Liver (tissue), 9 donors: Measurements from ENCODE around the gene ERMAP. TPM values are rescaled to one million over a fixed set of nuclear protein-coding genes. Genes with fewer than 3 reads are reported as not detected.

ENCODE experiments used
- DNase-seq: peaks from one replicate; pipeline ENCODE4 v3.0.0-alpha.2; 2017; ENCODE audit warnings: low spot score
- H3K27ac ChIP-seq, 2 donors: one replicate each; pipeline ENCODE4 v1.7.0; 2013; ENCODE audit warnings: inconsistent platforms in 2 of 2, low read length in 2 of 2, control low read depth in 1 of 2, low read depth in 1 of 2, mild to moderate bottlenecking in 1 of 2
- H3K27me3 ChIP-seq, 4 donors: one replicate each; pipeline versions ENCODE4 v1.6.1 to v1.7.0; 2013; ENCODE audit warnings: low read length in 3 of 4, inconsistent platforms in 1 of 4, mild to moderate bottlenecking in 1 of 4, moderate library complexity in 1 of 4; ENCODE audit not compliant: control insufficient read depth in 4 of 4, insufficient read depth in 4 of 4
- H3K36me3 ChIP-seq, 4 donors: one replicate each; pipeline versions ENCODE4 v1.6.1 to v1.7.0; 2013; ENCODE audit warnings: low read length in 3 of 4, mild to moderate bottlenecking in 3 of 4, low read depth in 1 of 4, moderate library complexity in 1 of 4; ENCODE audit not compliant: control insufficient read depth in 4 of 4, insufficient read depth in 3 of 4
- H3K4me1 ChIP-seq, 4 donors: one replicate each; pipeline versions ENCODE4 v1.6.1 to v1.7.0; 2013; ENCODE audit warnings: low read length in 3 of 4, mild to moderate bottlenecking in 3 of 4, moderate library complexity in 1 of 4; ENCODE audit not compliant: control insufficient read depth in 4 of 4, insufficient read depth in 4 of 4
- H3K4me3 ChIP-seq, 3 donors: one replicate each; pipeline versions ENCODE4 v1.6.1 to v1.7.0; 2013; ENCODE audit warnings: low read length in 3 of 3, control low read depth in 1 of 3, low read depth in 1 of 3, mild to moderate bottlenecking in 1 of 3
- H3K9ac ChIP-seq, 2 donors: one replicate each; pipeline ENCODE4 v1.7.0; 2013; ENCODE audit warnings: low read length in 2 of 2, mild to moderate bottlenecking in 2 of 2, moderate library complexity in 2 of 2, control low read depth in 1 of 2, low read depth in 1 of 2
- H3K9me3 ChIP-seq, 4 donors: one replicate each; pipeline versions ENCODE4 v1.6.1 to v1.7.0; 2013; ENCODE audit warnings: low read length in 3 of 4; ENCODE audit not compliant: control insufficient read depth in 4 of 4
- EGR1 ChIP-seq, 2 donors: IDR thresholded peaks; 2 replicates each; pipeline ENCODE4 v1.6.1; 2016 to 2018; ENCODE audit warnings: antibody characterized with exemption in 2 of 2, low read depth in 2 of 2
- FOXA2 ChIP-seq: IDR thresholded peaks from 2 replicates; pipeline ENCODE4 v1.6.1; 2016; ENCODE audit warnings: antibody characterized with exemption
- GABPA ChIP-seq, 2 donors: IDR thresholded peaks in 1 of 2; conservative IDR thresholded peaks in 1 of 2; 2 replicates each; pipeline ENCODE4 v1.6.1; 2016; ENCODE audit warnings: antibody characterized with exemption in 2 of 2, mild to moderate bottlenecking in 1 of 2, moderate library complexity in 1 of 2
- JUND ChIP-seq, 2 donors: IDR thresholded peaks; 2 replicates each; pipeline ENCODE4 v1.6.1; 2016; ENCODE audit warnings: antibody characterized with exemption in 2 of 2
- NR2F2 ChIP-seq: IDR thresholded peaks from 2 replicates; pipeline ENCODE4 v1.6.1; 2016; ENCODE audit warnings: antibody characterized with exemption
- RAD21 ChIP-seq, 2 donors: IDR thresholded peaks; 2 replicates each; pipeline ENCODE4 v1.6.1; 2016; ENCODE audit warnings: antibody characterized with exemption in 2 of 2, mild to moderate bottlenecking in 2 of 2
- RXRA ChIP-seq, 2 donors: IDR thresholded peaks; 2 replicates each; pipeline ENCODE4 v1.6.1; 2017 to 2018; ENCODE audit warnings: antibody characterized with exemption in 2 of 2, mild to moderate bottlenecking in 1 of 2
- TAF1 ChIP-seq: conservative IDR thresholded peaks from 2 replicates; pipeline ENCODE4 v1.6.1; 2016; ENCODE audit warnings: antibody characterized with exemption, mild to moderate bottlenecking
- WGBS: extraction: QIAGEN DNeasy Blood & Tissue Kit; methylation state at CpG from one replicate; pipeline ENCODE4 v1.1.7; 2013; 5-methylcytosine and 5-hydroxymethylcytosine counted together
- polyA plus RNA-seq, 2 donors: library from polyadenylated mRNA; stranded (reverse) in 1 of 2; unstranded in 1 of 2; fragments of 200-250 nt in 1 of 2; fragments of >200 nt in 1 of 2; fragmentation: Nextera tagmentation in 1 of 2; extraction: Ambion mirVana in 1 of 2; gene quantifications; one replicate each; pipeline versions ENCODE4 v1.2.1 to v1.2.3, GENCODE V29; 2013 to 2015
- total RNA-seq, 2 donors: library from RNA; depleted of rRNA; stranded (reverse); fragments of >200 nt; gene quantifications; one replicate each; pipeline ENCODE4 v1.2.3, GENCODE V29; 2014
- TF ChIP-seq, protein P1 (sequence below): IDR thresholded peaks from 2 replicates; pipeline ENCODE4 v1.6.1; 2016; ENCODE audit warnings: antibody characterized with exemption
- TF ChIP-seq, protein P2 (sequence below): IDR thresholded peaks from 2 replicates; pipeline ENCODE4 v1.6.1; 2016; ENCODE audit warnings: antibody characterized with exemption
- TF ChIP-seq, protein P3 (sequence below): IDR thresholded peaks from 2 replicates; pipeline ENCODE4 v1.6.1; 2016; ENCODE audit warnings: antibody characterized with exemption
- donor health status: healthy.
- donor health status: healthy.
- donor health status: healthy.
- donor health status: healthy.
- donor health status: healthy.

Gene ERMAP
- total and polyA plus RNA-seq, 4 donors, result 3.9 to 96.9 (median 9.0) TPM

DNA sequence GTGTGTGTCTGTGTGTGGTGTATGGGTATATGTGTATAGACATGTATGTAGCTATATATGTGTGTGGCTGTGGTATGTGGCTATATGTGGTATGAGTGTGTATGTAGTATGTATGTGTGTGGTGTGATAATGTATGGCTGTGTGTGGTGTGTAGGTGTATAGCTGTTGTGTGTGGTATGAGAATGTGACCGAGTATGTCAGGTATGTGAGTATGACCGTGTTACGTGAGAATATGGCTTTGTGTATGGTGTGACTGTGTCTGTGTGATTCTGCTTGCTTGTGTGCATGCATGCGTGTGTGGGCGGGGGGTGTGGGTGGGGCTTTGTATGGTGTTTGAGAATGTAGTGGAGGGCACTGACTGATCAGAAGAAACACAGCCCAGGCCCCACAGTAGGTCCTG lies 33.0 kb downstream of the ERMAP start:
- no peak overlapping the region for H3K27ac ChIP-seq
- no peak overlapping the region for H3K9ac ChIP-seq
- 97% methylated on average over 5 of the region's 5 CpGs for WGBS
- peaks cover 0 to 20% (median 17%) of the 10 kb centered on the region in 4 donors for H3K4me1 ChIP-seq
- TF ChIP-seq, protein P1, sequence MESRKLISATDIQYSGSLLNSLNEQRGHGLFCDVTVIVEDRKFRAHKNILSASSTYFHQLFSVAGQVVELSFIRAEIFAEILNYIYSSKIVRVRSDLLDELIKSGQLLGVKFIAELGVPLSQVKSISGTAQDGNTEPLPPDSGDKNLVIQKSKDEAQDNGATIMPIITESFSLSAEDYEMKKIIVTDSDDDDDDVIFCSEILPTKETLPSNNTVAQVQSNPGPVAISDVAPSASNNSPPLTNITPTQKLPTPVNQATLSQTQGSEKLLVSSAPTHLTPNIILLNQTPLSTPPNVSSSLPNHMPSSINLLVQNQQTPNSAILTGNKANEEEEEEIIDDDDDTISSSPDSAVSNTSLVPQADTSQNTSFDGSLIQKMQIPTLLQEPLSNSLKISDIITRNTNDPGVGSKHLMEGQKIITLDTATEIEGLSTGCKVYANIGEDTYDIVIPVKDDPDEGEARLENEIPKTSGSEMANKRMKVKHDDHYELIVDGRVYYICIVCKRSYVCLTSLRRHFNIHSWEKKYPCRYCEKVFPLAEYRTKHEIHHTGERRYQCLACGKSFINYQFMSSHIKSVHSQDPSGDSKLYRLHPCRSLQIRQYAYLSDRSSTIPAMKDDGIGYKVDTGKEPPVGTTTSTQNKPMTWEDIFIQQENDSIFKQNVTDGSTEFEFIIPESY, result no peak
- TF ChIP-seq TAF1 (no peak), JUND (IDR thresholded peaks at IDR 0.05) (no peak), FOXA2 (no peak), EGR1 (IDR thresholded peaks at IDR 0.05; ENCODE audit: low read depth in 2 of 2) (no peak), RAD21 (IDR thresholded peaks at IDR 0.05) (no peak), GABPA (IDR thresholded peaks at IDR 0.05 in 1 of 2, conservative IDR thresholded peaks at IDR 0.05 in 1 of 2) (no peak), RXRA (IDR thresholded peaks at IDR 0.05) (no peak)
- TF ChIP-seq, protein P2, sequence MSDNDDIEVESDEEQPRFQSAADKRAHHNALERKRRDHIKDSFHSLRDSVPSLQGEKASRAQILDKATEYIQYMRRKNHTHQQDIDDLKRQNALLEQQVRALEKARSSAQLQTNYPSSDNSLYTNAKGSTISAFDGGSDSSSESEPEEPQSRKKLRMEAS, result no peak
- TF ChIP-seq, protein P3, sequence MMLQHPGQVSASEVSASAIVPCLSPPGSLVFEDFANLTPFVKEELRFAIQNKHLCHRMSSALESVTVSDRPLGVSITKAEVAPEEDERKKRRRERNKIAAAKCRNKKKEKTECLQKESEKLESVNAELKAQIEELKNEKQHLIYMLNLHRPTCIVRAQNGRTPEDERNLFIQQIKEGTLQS, result no peak
- H3K36me3 ChIP-seq, result peaks cover 3 to 18% (median 17%) of the 10 kb centered on the region in 4 donors
- peaks cover 0 to 3% (median 0%) of the 10 kb centered on the region in 4 donors for H3K9me3 ChIP-seq
- H3K27me3 ChIP-seq, result no peaks in the 10 kb centered on the region
- H3K4me3 ChIP-seq, result no peak overlapping the region
- no peak for DNase-seq

DNA sequence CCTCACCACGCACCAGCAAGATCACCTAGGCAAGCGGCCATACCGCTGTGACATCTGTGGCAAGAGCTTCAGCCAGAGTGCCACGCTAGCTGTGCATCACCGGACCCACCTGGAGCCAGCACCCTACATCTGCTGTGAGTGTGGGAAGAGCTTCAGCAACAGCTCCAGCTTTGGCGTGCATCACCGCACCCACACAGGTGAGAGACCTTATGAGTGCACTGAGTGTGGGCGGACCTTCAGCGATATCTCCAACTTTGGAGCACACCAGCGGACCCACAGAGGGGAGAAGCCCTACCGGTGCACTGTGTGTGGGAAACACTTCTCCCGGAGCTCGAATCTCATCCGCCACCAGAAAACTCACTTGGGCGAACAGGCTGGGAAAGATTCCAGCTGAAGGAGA lies 34.5 kb downstream of the ERMAP start:
- 98% methylated on average over 15 of the region's 15 CpGs for WGBS
- Histone ChIP-seq H3K9me3 (peaks cover 0 to 3% (median 0%) of the 10 kb centered on the region in 4 donors), H3K27ac (no peak overlapping the region), H3K4me3 (no peak overlapping the region), H3K4me1 (peaks cover 0 to 15% (median 10%) of the 10 kb centered on the region in 4 donors), H3K27me3 (no peaks in the 10 kb centered on the region), H3K9ac (no peak overlapping the region), H3K36me3 (peaks cover 3 to 18% (median 17%) of the 10 kb centered on the region in 4 donors)
- DNase-seq, result no peak
- TF ChIP-seq NR2F2, result no peak

DNA sequence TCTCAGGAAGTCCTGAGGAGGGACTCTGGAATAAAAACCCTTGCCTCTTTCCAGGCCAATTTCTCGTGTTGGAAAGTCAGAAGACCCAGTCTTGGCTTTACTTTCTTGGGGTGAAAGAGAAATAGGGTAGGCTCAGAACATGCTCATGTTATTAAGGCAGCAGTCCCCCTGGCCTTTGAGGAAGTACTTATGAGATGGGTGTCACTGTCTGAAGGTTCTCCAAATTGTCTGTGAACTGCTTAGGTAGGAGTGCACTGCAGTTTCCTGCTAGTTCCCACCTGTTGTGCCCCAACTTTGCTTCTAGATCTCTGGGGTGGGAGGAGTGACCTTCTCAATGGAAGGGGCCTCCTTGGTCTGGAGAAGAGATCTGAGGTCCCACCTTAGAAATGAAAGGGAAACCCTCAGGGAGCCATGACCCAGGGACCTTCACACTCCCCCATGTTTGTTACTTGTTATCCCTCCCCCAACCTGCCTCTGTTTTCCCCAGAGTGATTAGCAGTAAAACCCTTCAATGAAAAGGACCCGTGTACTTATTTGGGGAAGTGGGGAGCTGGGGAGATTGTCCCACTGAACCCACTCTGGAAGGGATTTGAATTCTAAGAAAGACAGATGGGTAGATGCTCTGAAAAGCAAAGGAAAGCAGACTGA lies 35.2 kb downstream of the ERMAP start:
- WGBS, result 94% methylated on average over 2 of the region's 2 CpGs
- no peak overlapping the region for H3K9ac ChIP-seq
- peaks cover 0 to 13% (median 9%) of the 10 kb centered on the region in 4 donors for H3K4me1 ChIP-seq
- H3K4me3 ChIP-seq, result no peak overlapping the region
- TF ChIP-seq, protein P1, result no peak
- TF ChIP-seq FOXA2, result no peak
- H3K9me3 ChIP-seq, result peaks cover 0 to 3% (median 0%) of the 10 kb centered on the region in 4 donors
- DNase-seq, result no peak
- H3K27ac ChIP-seq, result no peak overlapping the region
- H3K27me3 ChIP-seq, result no peaks in the 10 kb centered on the region
- peaks cover 3 to 18% (median 17%) of the 10 kb centered on the region in 4 donors for H3K36me3 ChIP-seq
